Activated CD4-positive, alpha-beta memory T cell treated with anti-CD3 and anti-CD28 coated beads, Interleukin-2, amount 10 ng/mL, durations not matched to agents 7 days and 5 days (primary cell): Measurements from ENCODE around the gene PROP1. TPM values are rescaled to one million over a fixed set of nuclear protein-coding genes. Genes with fewer than 3 reads are reported as not detected.
A peak's percentile ranks its signal among the peaks of the same experiment; 100 is the strongest.
"Not testable (repeated sequence)": the region's sequence is repeated elsewhere in the genome, so short reads cannot be mapped to it uniquely, and the experiment has no call there.

Source experiments
- CTCF ChIA-PET: fragments of 350-600 bp; sonication (Branson Sonifier 250); formaldehyde crosslinking; loops from one replicate; lab custom pipeline; 2021; ENCODE audit warnings: antibody characterized with exemption, inconsistent platforms; lab: Charles Lee
- POLR2A ChIA-PET: fragments of 350-600 bp; sonication (Branson Sonifier 250); formaldehyde crosslinking; loops from one replicate; lab custom pipeline; 2021; ENCODE audit warnings: antibody characterized with exemption; lab: Charles Lee
- DNase-seq: peaks from one replicate; pipeline ENCODE4 v3.0.0-alpha.2; 2020
- H3K27ac Mint-ChIP-seq: one replicate; pipeline ENCODE4 v1.8.0; 2021; ENCODE audit warnings: mild to moderate bottlenecking, mixed read lengths
- H3K27me3 Mint-ChIP-seq: one replicate; pipeline ENCODE4 v1.8.0; 2021; ENCODE audit warnings: mixed read lengths
- H3K36me3 Mint-ChIP-seq: one replicate; pipeline ENCODE4 v1.8.0; 2021; ENCODE audit warnings: low read depth, mixed read lengths
- H3K4me1 Mint-ChIP-seq: one replicate; pipeline ENCODE4 v1.8.0; 2021; ENCODE audit warnings: mixed read lengths
- H3K4me3 Mint-ChIP-seq: one replicate; pipeline ENCODE4 v1.8.0; 2021; ENCODE audit warnings: mild to moderate bottlenecking, mixed read lengths
- H3K9me3 Mint-ChIP-seq: one replicate; pipeline ENCODE4 v1.8.0; 2021; ENCODE audit warnings: mixed read lengths
- total RNA-seq, 2 experiments: library from RNA; stranded (reverse); gene quantifications; one replicate each; pipeline ENCODE4 v1.2.3, GENCODE V29; 2021

Gene PROP1
- not detected for total RNA-seq

GRCh38 chr5:177995691-177996595 lies at the start of gene PROP1:
TSS of gene PROP1 (minus strand) at chr5:177996242. CDS start at chr5:177995933, 309 bp downstream.
- POLR2A ChIA-PET, result no interaction called here
- no peak within 1 kb of the TSS for H3K27ac Mint-ChIP-seq

DNA sequence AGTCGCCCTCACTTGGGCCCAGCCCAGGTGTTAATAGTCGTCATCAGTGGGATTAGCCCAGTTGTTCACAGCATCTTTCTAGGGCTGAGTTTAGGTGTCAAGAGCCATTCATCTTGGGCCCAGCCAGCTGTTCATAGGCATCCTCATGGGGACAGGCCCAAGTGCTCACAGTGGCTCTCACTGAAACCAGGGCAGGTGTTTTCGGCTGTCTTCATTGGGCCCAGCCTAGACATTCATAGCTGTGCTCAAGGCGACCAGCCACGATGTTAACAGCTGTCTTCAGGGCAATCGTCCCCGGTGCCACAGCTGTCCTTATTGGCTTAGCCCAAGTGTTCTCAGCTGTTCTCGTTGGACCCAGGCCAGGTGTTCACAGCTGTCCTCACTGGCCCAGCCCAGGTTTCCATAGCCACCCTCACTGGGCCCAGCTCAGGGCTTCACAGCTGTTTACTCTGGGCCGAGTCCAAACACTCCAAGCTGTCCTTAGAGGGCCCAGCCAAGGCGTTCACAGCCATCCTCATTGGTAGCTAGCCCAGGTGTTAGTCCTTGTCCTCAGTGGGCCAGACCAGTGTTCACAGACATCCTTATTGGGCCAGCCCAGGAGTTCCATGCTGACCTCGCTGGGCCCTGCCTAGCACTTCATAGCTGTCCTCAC lies 23.5 kb upstream of the PROP1 start:
- H3K36me3 Mint-ChIP-seq, H3K27me3 Mint-ChIP-seq, H3K9me3 Mint-ChIP-seq, H3K4me1 Mint-ChIP-seq, H3K27ac Mint-ChIP-seq, CTCF ChIA-PET, POLR2A ChIA-PET, H3K4me3 Mint-ChIP-seq, DNase-seq: not testable (repeated sequence)

More at GRCh38 chr5:177995691-177996595, at the start of gene PROP1:
- DNase-seq, result no peak
- Mint-ChIP-seq H3K27me3 (peaks cover 35% of the 10 kb centered on the region), H3K9me3 (no peaks in the 10 kb centered on the region), H3K4me3 (no peak within 1 kb of the TSS), H3K4me1 (no peaks in the 10 kb centered on the region), H3K36me3 (no peaks in the 10 kb centered on the region)
- CTCF ChIA-PET, result no interaction called here

- H3K4me1 Mint-ChIP-seq, H3K36me3 Mint-ChIP-seq, H3K27ac Mint-ChIP-seq, CTCF ChIA-PET, H3K27me3 Mint-ChIP-seq, POLR2A ChIA-PET, H3K9me3 Mint-ChIP-seq, H3K4me3 Mint-ChIP-seq, DNase-seq: not testable (repeated sequence)
Measured at GRCh38 chr5:178012758-178013157, 16.7 kb upstream of the PROP1 start.

DNA sequence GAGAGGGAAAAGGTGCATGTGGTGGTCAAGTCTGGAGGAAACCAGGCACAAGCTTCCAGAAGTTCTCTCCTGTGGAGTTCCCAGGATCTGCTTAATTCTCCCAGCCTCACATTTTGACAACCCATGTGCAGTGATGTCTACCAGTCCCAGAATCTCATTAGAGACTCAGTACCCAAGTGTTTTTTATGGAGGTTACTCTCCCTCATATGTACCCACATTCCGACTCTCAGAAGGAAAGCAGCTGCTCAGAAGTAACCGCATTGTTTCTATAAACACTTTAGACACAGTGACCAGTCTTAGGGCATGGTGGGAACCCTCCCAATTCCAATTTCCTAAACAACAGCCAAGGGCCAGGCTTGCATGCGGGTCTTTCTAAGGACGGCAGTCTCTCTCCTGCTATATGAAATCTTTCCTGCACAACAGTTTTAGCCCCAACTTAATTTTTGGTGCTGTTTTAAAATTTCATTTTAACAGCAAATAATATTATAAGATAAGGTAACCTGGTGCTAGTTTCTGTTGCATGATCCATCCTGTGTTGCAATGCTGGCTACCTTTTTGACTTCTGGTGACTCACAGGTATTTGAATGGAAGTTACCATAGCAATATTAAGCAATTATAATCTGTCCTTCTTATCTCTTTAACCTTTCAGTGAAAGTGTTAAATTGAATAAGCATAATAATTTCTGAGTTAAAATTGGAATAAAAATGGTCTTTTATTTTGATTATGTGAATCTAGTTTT lies 15.9 kb upstream of the PROP1 start:
- H3K4me1 Mint-ChIP-seq, H3K36me3 Mint-ChIP-seq, H3K9me3 Mint-ChIP-seq, H3K27me3 Mint-ChIP-seq, CTCF ChIA-PET, DNase-seq, H3K27ac Mint-ChIP-seq, POLR2A ChIA-PET, H3K4me3 Mint-ChIP-seq: not testable (repeated sequence)

- peak overlapping the region; percentile 75 for H3K4me3 Mint-ChIP-seq
- POLR2A ChIA-PET, CTCF ChIA-PET, H3K27ac Mint-ChIP-seq, H3K4me1 Mint-ChIP-seq, H3K36me3 Mint-ChIP-seq, H3K9me3 Mint-ChIP-seq, DNase-seq: not testable (repeated sequence)
- peaks cover 14% of the 10 kb centered on the region for H3K27me3 Mint-ChIP-seq
Measured at GRCh38 chr5:178007272-178007671, 11.2 kb upstream of the PROP1 start.

- Mint-ChIP-seq H3K27ac (peak overlapping the region; percentile 47), H3K27me3 (peaks cover 14% of the 10 kb centered on the region), H3K4me3 (peak overlapping the region; percentile 75)
- H3K4me1 Mint-ChIP-seq, H3K36me3 Mint-ChIP-seq, POLR2A ChIA-PET, H3K9me3 Mint-ChIP-seq, CTCF ChIA-PET: not testable (repeated sequence)
- peak; percentile 70 for DNase-seq
Measured at GRCh38 chr5:178006536-178007231, 10.6 kb upstream of the PROP1 start.

GRCh38 chr5:178006181-178006535 lies 10.1 kb upstream of the PROP1 start:
- H3K36me3 Mint-ChIP-seq, H3K27ac Mint-ChIP-seq: not testable (repeated sequence)
- H3K4me3 Mint-ChIP-seq, result peak overlapping the region; percentile 74

DNA sequence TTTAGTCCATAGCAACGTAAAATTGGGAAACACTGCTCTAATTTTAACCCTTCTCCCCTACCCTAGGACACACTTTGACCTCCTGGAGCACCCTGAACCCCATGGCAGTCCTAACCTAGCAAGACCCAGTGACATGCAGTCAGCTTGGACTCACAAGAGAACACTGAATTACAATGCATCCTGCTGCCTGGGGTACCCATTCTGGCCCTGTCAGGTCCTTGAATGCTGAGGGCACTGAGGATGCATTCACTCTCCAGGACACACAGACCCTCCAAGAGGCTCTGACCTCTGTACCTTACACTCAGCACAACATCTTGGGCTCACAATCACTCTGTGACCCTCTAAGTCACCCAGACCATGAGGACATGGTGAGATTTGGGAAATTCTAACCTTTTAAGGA lies 1.8 kb upstream of the PROP1 start:
- H3K9me3 Mint-ChIP-seq, result no peaks in the 10 kb centered on the region
- no peaks in the 10 kb centered on the region for H3K36me3 Mint-ChIP-seq
- ChIA-PET POLR2A (no interaction called here), CTCF (no interaction called here)
- H3K27ac Mint-ChIP-seq, result no peak overlapping the region
- H3K4me3 Mint-ChIP-seq, result no peak overlapping the region
- no peaks in the 10 kb centered on the region for H3K4me1 Mint-ChIP-seq
- H3K27me3 Mint-ChIP-seq, result peaks cover 33% of the 10 kb centered on the region
- DNase-seq, result no peak

More at GRCh38 chr5:178006181-178006535, 10.1 kb upstream of the PROP1 start:
- POLR2A ChIA-PET, H3K9me3 Mint-ChIP-seq, DNase-seq, H3K4me1 Mint-ChIP-seq, CTCF ChIA-PET: not testable (repeated sequence)
- peaks cover 14% of the 10 kb centered on the region for H3K27me3 Mint-ChIP-seq

GRCh38 chr5:177997319-177997670 lies 1.3 kb upstream of the PROP1 start:
- DNase-seq, result no peak
- POLR2A ChIA-PET, result no interaction called here
- peaks cover 31% of the 10 kb centered on the region for H3K27me3 Mint-ChIP-seq
- H3K4me3 Mint-ChIP-seq, result no peak overlapping the region
- CTCF ChIA-PET, result no interaction called here
- no peaks in the 10 kb centered on the region for H3K36me3 Mint-ChIP-seq
- no peaks in the 10 kb centered on the region for H3K4me1 Mint-ChIP-seq
- no peak overlapping the region for H3K27ac Mint-ChIP-seq
- H3K9me3 Mint-ChIP-seq, result no peaks in the 10 kb centered on the region

GRCh38 chr5:177996660-177997318 lies 747 bp upstream of the PROP1 start:
- Mint-ChIP-seq H3K4me1 (no peaks in the 10 kb centered on the region), H3K27me3 (peaks cover 33% of the 10 kb centered on the region), H3K4me3 (no peak overlapping the region), H3K36me3 (no peaks in the 10 kb centered on the region), H3K27ac (no peak overlapping the region), H3K9me3 (no peaks in the 10 kb centered on the region)
- CTCF ChIA-PET, result no interaction called here
- DNase-seq, result no peak
- POLR2A ChIA-PET, result no interaction called here

DNA sequence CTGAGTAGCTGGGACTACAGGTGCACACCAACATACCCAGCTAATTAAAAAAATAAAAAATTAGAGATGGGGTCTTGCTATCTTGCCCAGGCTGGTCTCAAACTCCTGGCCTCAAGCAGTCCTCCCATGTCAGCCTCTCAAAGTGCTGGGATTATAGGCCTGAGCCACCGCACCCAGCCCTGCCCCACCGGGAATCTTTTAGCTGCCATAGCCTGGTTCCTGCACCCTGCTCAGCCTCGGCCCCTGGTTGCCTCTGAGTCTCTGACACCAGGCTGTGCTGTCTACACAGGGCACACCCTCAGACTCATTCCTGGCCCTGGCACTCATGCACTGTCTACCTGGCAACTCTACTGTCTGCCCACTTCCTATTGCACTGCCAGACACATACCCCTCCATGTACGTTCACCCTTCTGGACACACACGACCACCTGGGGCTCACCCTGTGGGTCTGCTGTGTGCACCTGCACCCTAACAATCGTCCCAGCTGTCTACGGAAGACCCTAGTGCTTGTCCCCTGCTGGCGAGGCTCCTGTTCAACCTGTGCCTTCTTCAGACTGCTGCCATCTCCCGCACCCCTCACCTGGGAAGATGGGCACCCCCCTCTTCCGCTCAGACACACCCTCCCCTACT lies 1.4 kb downstream of the PROP1 start:
- H3K9me3 Mint-ChIP-seq, result no peaks in the 10 kb centered on the region
- H3K36me3 Mint-ChIP-seq, result no peaks in the 10 kb centered on the region
- no peak for DNase-seq
- ChIA-PET POLR2A (no interaction called here), CTCF (no interaction called here)
- H3K27ac Mint-ChIP-seq, result no peak overlapping the region
- no peak overlapping the region for H3K4me3 Mint-ChIP-seq
- H3K27me3 Mint-ChIP-seq, result peaks cover 25% of the 10 kb centered on the region
- no peaks in the 10 kb centered on the region for H3K4me1 Mint-ChIP-seq

- Mint-ChIP-seq H3K4me1 (no peaks in the 10 kb centered on the region), H3K4me3 (no peak overlapping the region), H3K27ac (no peak overlapping the region), H3K9me3 (no peaks in the 10 kb centered on the region), H3K36me3 (no peaks in the 10 kb centered on the region), H3K27me3 (peaks cover 26% of the 10 kb centered on the region)
- ChIA-PET POLR2A (no interaction called here), CTCF (no interaction called here)
- no peak for DNase-seq
Measured at GRCh38 chr5:177994063-177994462, 2.0 kb downstream of the PROP1 start.
